Left lobe of liver (tissue), 2 donors: Measurements from ENCODE around the gene SPOCK3. TPM values are rescaled to one million over a fixed set of nuclear protein-coding genes. Genes with fewer than 3 reads are reported as not detected.

Experiments
- ATAC-seq: fragments of 200-7000 bp; cut with Tn5 transposase; one replicate; pipeline ENCODE4 v1.9.1; 2020; ENCODE audit warnings: mild to moderate bottlenecking, moderate library complexity
- DNase-seq: peaks from one replicate; pipeline ENCODE4 v3.0.0-alpha.2; 2020; ENCODE audit warnings: low spot score
- total RNA-seq: library from RNA; stranded (reverse); gene quantifications from one replicate; pipeline ENCODE4 v1.2.1, GENCODE V29; 2021
- donor health status: DM: no; HTN: no; CAD: no; lungs with moderate emphysema.
- donor health status: DM: no; HTN: yes; CAD: no.

Gene SPOCK3
- total RNA-seq, 1 donor from 2014 or later, result not detected

- ATAC-seq (peak; percentile 20), DNase-seq (no peak)
Observed at GRCh38 chr4:167176723-167177367, 57.4 kb downstream of the SPOCK3 start.

DNA sequence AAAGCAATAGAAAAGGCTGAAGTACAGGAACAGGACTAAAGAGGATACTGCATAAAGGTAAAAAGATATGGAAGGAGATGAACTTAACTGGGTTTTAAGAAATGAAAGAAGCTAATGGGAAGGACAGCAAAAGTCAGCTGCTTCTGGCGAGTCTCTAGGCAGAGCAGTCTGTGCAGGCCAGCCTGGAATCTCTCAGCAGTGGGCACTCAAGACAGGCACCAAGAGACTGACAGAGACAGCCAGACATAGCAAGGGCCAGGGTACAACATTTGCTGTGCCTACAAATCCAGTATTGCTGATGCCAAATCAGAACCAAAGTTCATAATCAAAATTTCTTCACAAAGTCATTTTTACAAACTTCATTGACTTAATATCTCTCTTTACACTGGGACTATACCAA is 62.4 kb downstream of the SPOCK3 start:
- DNase-seq (no peak), ATAC-seq (no peak)

DNA sequence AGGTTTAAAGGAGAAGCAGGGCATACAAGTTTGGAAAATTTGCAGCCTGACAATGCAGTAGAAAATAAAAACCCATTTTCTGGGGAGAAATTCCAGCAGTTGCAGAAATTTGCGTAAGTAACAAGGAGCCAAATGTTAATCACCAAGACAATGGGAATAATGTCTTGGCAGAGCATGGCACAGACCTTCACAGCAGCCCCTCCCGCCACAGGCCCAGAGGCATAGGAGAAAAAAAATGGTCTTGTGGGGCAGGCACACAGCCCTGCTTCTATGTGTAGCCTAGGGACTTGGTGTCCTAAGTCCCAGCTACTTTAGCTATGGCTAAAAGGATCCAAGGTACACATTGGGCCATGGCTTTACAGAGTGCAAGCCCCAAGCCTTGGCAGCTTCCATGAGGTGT is 65.7 kb downstream of the SPOCK3 start:
- no peak for ATAC-seq
- DNase-seq, result no peak

GRCh38 chr4:167150587-167150986 is 83.7 kb downstream of the SPOCK3 start:
- DNase-seq (no peak), ATAC-seq (no peak)

DNA sequence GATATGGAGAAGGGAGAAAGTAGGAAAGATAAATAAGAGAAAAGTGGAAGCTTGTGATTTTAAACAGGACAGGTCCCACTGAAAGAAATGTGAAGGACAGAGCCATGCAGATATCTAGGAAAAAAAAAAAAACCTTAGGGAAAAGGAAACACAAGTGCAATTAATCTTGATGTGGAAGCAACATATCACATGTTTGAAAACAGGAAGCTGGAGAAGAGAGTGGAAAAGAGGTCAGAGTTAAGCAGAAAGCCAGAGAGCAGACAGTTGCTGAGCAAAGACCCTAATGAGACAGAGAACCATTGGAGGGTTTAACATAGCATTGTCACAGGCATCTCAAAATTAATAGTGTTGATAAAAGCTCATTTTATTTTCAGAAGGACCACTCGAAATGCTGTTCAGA is 89.7 kb downstream of the SPOCK3 start:
- no peak for DNase-seq
- ATAC-seq, result no peak

DNA sequence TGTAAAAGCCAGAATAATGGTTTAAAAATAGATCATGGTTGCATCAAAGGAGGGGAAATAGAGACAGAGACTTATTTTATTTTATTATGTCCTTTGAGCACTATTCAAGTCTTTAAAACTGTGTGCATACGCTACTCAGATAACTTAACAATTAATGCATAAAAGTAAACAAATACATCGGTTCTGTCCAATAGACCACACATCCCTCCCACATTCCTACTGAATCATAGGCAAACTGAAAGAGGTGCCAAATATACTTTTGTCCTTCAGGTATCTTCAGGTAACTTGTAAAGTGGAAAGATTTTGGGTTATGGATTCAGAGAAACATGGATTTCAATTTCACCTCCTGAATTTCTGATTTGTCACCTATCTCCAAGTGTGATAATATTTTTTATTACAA is 91.3 kb downstream of the SPOCK3 start:
- no peak for DNase-seq
- ATAC-seq, result no peak

DNA sequence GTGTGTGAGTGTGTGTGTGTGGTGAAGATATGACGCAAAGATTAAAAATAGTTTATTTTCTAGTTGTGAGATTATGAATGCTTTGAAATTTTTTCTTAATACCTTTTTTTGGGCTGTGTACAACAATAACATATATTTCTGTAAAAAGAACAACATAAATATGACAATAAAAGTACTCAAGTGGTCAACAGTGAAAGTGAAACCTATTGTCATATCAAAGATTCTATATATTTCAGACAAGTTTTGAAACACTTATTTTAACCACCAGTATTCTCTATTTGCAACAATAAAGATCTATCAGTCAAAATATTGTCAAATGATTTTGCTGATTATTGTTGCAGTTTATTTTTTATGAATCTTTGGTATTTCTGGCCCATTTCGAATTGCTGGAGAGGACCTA is 98.0 kb downstream of the SPOCK3 start:
- ATAC-seq, result no peak
- no peak for DNase-seq

DNA sequence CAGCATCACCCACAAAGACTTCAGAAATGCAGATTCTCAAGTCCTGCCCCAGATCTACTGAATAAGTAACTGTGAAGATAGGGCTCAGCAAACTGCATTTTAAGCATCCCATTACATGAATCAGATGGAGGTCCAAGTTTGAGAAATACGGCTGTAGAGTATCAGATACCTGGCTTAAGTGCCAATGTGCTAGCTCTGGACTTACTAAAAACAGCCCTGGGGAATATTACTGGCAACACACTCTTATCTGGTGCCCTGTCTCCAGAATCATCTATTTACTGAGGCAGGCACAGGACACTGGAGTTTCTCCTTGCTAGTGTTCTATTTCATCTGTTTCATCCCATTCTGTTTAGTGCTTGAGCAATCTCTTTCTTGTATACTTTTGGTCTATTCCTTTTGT is 105.1 kb downstream of the SPOCK3 start:
- DNase-seq (no peak), ATAC-seq (no peak)

DNA sequence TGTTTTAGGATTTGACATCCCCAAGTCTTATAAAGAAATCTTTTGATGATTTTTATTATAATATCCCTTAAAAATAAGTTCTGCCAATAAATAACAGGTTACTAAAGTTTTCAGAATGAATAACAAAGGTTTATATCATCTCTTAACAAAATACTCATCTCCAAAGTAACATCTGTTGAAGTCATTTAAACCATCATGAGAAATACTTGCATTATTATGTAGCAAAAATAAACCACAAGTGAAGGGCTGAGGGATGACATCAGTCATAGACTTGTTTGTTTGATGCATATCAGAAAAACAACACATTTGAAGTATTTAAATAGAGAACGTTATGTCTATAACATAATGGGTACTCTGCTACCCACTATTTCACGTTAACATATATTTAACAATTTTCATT is 114.9 kb downstream of the SPOCK3 start:
- no peak for ATAC-seq
- DNase-seq, result no peak

GRCh38 chr4:167117273-167117672 is 117.0 kb downstream of the SPOCK3 start:
- ATAC-seq, result no peak
- no peak for DNase-seq

DNA sequence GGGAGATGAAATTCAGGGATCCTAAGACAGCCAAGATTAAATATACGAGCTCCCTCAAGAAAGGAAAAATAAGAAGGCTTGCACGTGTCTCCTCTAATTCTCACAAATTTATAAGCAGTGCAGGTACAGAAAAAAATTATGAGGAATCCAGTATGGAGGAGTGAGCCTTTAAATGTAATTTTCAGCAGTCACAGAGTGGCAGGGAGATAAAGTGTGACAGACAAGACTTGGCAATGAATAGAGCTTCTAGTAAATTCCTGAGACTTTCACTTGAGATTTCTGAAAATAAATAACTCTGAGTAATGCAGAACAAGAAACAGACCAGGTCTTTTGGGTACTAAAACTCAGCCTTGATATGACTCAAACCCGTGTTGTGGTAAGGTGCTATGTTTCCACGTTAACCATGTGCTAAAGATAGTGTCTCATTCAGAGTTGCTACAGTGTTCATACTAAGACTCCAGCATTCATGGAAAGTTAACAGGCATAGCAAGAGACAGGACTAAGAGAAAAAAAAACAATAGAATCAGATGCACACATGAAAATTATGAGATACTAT is 119.8 kb downstream of the SPOCK3 start:
- ATAC-seq, result no peak
- DNase-seq, result no peak

GRCh38 chr4:167111622-167112021 is 122.7 kb downstream of the SPOCK3 start:
- ATAC-seq (no peak), DNase-seq (no peak)

- ATAC-seq, result no peak
- no peak for DNase-seq
Observed at GRCh38 chr4:167111092-167111491, 123.2 kb downstream of the SPOCK3 start.

DNA sequence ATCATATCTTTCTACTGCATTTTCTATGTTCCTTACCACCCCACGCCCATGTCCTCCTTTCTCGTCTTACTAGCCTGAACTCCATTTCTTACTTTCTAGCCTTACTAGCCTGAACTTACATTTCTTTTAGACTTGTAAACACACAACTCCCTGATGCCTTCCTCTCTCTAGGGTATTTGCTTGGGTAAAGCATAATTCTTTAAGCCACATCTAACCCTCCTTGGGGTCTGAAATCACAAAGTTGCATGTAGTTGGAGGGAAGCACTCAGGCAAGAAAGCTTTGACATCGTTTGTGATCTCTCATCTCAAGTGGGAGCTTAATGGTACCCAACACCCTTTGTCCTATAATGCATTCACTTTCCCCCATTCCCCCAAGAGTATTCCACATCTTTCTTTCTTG is 124.4 kb downstream of the SPOCK3 start:
- no peak for DNase-seq
- ATAC-seq, result no peak

DNA sequence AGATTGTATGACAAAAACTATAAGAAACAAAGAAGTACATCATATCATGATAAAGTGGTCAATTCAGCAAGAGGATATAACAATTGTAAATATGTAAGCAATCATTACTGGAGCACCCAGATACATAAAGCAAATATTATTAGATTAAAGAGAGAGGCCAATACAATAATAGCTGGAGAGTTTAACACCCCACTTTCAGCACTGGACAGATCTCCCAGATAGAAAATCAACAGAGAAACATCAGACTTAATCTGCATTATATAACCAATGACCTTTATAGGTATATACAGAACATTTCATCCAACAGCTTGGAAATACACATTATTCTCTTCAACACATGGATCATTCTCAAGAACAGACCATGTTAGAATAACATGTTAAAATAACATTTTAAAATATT is 128.4 kb downstream of the SPOCK3 start:
- ATAC-seq (no peak), DNase-seq (no peak)

- ATAC-seq, result no peak
- DNase-seq, result no peak
Observed at GRCh38 chr4:167102475-167102874, 131.8 kb downstream of the SPOCK3 start.

- DNase-seq, result no peak
- no peak for ATAC-seq
Observed at GRCh38 chr4:167101035-167101434, 133.3 kb downstream of the SPOCK3 start.

DNA sequence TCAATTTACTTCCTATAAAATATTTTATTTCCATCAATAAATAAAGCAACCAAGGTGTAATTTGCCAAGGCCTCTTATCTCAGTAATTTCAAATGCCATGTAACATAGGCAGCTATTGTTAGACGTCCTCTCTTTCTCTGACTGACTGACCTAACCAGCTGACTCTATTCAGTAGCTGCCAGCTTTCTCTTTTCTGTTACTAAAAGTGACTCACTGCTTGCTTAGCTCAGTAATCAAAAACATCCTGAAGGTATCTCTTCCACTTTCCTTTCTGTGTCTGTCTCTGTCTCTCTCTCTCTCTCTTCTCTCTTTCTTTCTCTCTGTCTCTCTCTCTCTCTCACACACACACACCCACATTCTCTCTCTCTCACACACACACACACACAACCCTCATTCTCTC is 134.2 kb downstream of the SPOCK3 start:
- no peak for ATAC-seq
- DNase-seq, result no peak

DNA sequence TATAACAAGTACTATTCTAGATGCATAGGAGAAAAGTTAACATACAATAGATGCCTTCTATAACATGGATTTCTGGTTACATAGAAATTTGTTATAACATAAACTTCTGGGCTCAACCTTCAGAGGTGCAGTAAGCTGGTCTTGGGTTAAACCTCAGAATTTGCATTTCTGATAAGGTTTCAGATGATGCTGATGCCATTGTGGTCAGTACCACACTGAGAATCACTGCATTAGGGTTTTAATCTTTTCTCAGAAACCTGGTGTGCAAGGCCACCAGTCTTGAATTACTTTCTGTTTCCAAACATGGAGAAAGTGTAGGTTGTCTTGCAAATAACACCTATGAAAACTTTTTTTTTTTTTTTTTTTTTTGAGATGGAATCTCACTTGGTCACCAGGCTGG is 146.2 kb downstream of the SPOCK3 start:
- no peak for ATAC-seq
- DNase-seq, result no peak

DNA sequence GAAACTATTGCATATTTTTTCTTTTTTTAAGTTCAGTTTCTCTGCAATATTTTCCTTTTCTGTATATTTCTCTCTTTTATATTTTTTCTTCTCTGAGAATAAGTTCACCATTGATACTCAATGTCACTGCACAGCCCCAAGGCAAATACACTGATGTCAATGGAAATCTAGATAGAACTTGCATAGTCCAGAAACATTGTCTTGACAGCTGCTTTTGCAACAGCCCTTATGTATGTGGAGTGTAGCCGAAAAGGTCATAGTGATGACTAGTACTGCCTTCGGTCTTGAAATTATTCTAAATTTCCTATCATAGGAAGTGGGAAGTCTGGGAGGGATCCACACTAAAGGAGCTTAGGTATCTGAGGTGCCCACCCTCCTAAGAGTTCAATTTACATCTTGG is 150.0 kb downstream of the SPOCK3 start:
- no peak for DNase-seq

DNA sequence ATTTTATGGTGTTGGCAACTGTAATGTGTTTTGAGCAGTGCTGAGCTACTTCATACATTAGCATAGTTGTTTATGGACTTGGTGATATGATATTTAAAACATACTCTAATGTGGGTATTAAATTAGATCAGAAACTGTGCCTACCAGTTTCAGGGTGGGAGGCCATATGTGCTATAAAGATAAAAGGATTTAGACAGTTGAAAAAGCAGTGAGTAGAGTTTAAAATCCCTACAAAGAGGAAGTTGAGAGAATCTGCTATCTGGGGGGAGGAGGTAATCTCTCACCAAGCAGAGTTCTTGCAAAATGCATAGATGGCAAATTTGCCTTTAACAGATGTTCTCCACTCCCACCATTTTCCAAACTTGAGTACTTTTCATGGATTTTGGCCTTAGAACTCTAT is 154.5 kb downstream of the SPOCK3 start:
- no peak for DNase-seq
- ATAC-seq, result no peak

More for the DNA sequence above, 150.0 kb downstream of the SPOCK3 start:
- no peak for ATAC-seq

DNA sequence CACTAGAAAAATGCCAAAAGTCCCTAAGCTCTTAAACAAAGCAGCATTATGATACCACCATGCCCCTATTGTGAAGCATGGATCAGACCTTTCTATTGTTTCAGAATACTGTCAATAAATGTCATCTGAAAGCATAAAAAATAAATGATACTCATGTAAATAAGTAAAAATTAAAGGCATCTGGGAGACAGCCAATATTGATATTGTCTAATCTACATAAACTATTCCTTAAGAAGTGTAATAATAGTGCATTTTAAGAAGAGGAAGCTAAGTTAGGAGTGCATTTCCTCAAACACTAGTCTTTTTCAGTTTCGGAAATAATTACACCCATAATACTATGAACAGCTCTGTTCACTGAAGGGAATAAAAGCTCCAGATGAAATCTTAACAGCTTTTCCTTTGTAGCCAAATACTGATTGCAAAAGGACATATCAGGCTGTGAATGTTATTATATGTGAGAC is 181.6 kb downstream of the SPOCK3 start:
- no peak for DNase-seq

GRCh38 chr4:167049257-167049656 is 185.0 kb downstream of the SPOCK3 start:
- DNase-seq, result no peak
- ATAC-seq, result peak; percentile 73

More for the DNA sequence above, 181.6 kb downstream of the SPOCK3 start:
- no peak for ATAC-seq
